Measurements from ENCODE around the gene CYP4F8. TPM values are rescaled to one million over a fixed set of nuclear protein-coding genes. Genes with fewer than 3 reads are reported as not detected.
"Not testable (repeated sequence)": the region's sequence is repeated elsewhere in the genome, so short reads cannot be mapped to it uniquely, and the experiment has no call there.

Gene CYP4F8
- total and polyA plus RNA-seq, 11 donors: not detected

GRCh38 chr19:15644066-15644741, 29.2 kb downstream of the CYP4F8 start:
- H3K36me3 ChIP-seq: no peaks in the 10 kb centered on the region
- intact Hi-C loops (cut with DNase I): no loop called here
- DNase-seq: no peak
- H3K4me3 ChIP-seq: no peak overlapping the region
- H3K9me3 ChIP-seq: peaks cover 0 to 7% (median 0%) of the 10 kb centered on the region in 12 donors
- peaks cover 0 to 6% (median 0%) of the 10 kb centered on the region in 9 donors for H3K27me3 ChIP-seq
- WGBS, 4 donors: 67 to 81% (median 80%) methylated on average over 3 of the region's 3 CpGs
- TF ChIP-seq POLR2A (IDR thresholded peaks at IDR 0.05) (no peak), CTCF (IDR thresholded peaks at IDR 0.05) (no peak)
- ATAC-seq: no peak
- peaks cover 0 to 12% (median 0%) of the 10 kb centered on the region in 12 donors for H3K4me1 ChIP-seq
- H3K27ac ChIP-seq: no peak overlapping the region

- WGBS, 4 donors: 45 to 60% (median 56%) methylated on average over 3 of the region's 3 CpGs
- DNase-seq (no peak), ATAC-seq (no peak)
- TF ChIP-seq CTCF (IDR thresholded peaks at IDR 0.05) (no peak), POLR2A (IDR thresholded peaks at IDR 0.05) (no peak)
- intact Hi-C loops (cut with DNase I): no loop called here
- Histone ChIP-seq H3K27ac (no peak overlapping the region), H3K4me1 (peaks cover 0 to 12% (median 0%) of the 10 kb centered on the region in 12 donors), H3K27me3 (peaks cover 0 to 6% (median 0%) of the 10 kb centered on the region in 9 donors), H3K9me3 (peaks cover 0 to 7% (median 0%) of the 10 kb centered on the region in 12 donors), H3K4me3 (no peak overlapping the region), H3K36me3 (no peaks in the 10 kb centered on the region)
Observed at GRCh38 chr19:15644816-15645215, 29.8 kb downstream of the CYP4F8 start.

- no peak overlapping the region for H3K4me3 ChIP-seq
- DNase-seq (no peak), ATAC-seq (no peak)
- no peaks in the 10 kb centered on the region for H3K4me1 ChIP-seq
- H3K36me3 ChIP-seq: no peaks in the 10 kb centered on the region
- TF ChIP-seq POLR2A (IDR thresholded peaks at IDR 0.05): no peak
- TF ChIP-seq CTCF (IDR thresholded peaks at IDR 0.05): no peak
- H3K9me3 ChIP-seq: peaks cover 0 to 7% (median 0%) of the 10 kb centered on the region in 12 donors
- H3K27ac ChIP-seq: no peak overlapping the region
- peaks cover 0 to 9% (median 0%) of the 10 kb centered on the region in 9 donors for H3K27me3 ChIP-seq
- WGBS, 4 donors: 56 to 71% (median 60%) methylated on average over 2 of the region's 2 CpGs
- intact Hi-C loops (cut with DNase I): no loop called here
Observed at GRCh38 chr19:15649526-15649925, 34.5 kb downstream of the CYP4F8 start.

GRCh38 chr19:15650123-15650522, 35.1 kb downstream of the CYP4F8 start:
- H3K4me1 ChIP-seq; DNase-seq; ATAC-seq; H3K27ac ChIP-seq; intact Hi-C loops (cut with DNase I); H3K9me3 ChIP-seq; H3K36me3 ChIP-seq; H3K4me3 ChIP-seq: not testable (repeated sequence)
- peaks cover 0 to 13% (median 0%) of the 10 kb centered on the region in 9 donors for H3K27me3 ChIP-seq

- ATAC-seq (no peak), DNase-seq (no peak)
- WGBS, 4 donors: 56 to 81% (median 78%) methylated on average over 3 of the region's 3 CpGs
- Histone ChIP-seq H3K4me1 (no peaks in the 10 kb centered on the region), H3K4me3 (no peak overlapping the region), H3K36me3 (no peaks in the 10 kb centered on the region), H3K27ac (no peak overlapping the region), H3K27me3 (peaks cover 0 to 13% (median 0%) of the 10 kb centered on the region in 9 donors), H3K9me3 (peaks cover 0 to 7% (median 0%) of the 10 kb centered on the region in 12 donors)
- intact Hi-C loops (cut with DNase I): no loop called here
- no peak for TF ChIP-seq POLR2A (IDR thresholded peaks at IDR 0.05)
- TF ChIP-seq CTCF (IDR thresholded peaks at IDR 0.05): no peak
Observed at GRCh38 chr19:15651791-15652190, 36.8 kb downstream of the CYP4F8 start.

All from heart left ventricle (tissue), 16 donors.